AG10803 (cell line): ENCODE measurements around the gene ATP9B.
"Not testable (repeated sequence)": the region's sequence is repeated elsewhere in the genome, so short reads cannot be mapped to it uniquely, and the experiment has no call there.

Experiments
- DNase-seq: peaks from one replicate; pipeline ENCODE4 v3.0.0; 2010; ENCODE audit warnings: low read depth
- H3K4me3 ChIP-seq: 2 replicates; pipeline ENCODE4 v1.5.1; 2011; ENCODE audit warnings: mild to moderate bottlenecking, low read length, control low read depth
- CTCF ChIP-seq: conservative IDR thresholded peaks from 2 replicates; pipeline ENCODE4 v1.5.1; 2011; ENCODE audit warnings: mild to moderate bottlenecking, low read length, control low read depth, inconsistent platforms

ATP9B gene

GRCh38 chr18:79070486-79070885 lies 1.3 kb downstream of the ATP9B start:
- no peak for TF ChIP-seq CTCF
- peak overlapping the region; percentile 77 for H3K4me3 ChIP-seq
- no peak for DNase-seq

GRCh38 chr18:79071037-79071436 lies 1.8 kb downstream of the ATP9B start:
- no peak for TF ChIP-seq CTCF
- DNase-seq, result no peak
- no peak overlapping the region for H3K4me3 ChIP-seq

GRCh38 chr18:79071503-79072210 lies 2.5 kb downstream of the ATP9B start:
- no peak for TF ChIP-seq CTCF
- no peak for DNase-seq
- H3K4me3 ChIP-seq, result no peak overlapping the region

GRCh38 chr18:79072655-79073054 lies 3.5 kb downstream of the ATP9B start:
- DNase-seq, H3K4me3 ChIP-seq: not testable (repeated sequence)

GRCh38 chr18:79077181-79077580 lies 8.0 kb downstream of the ATP9B start:
- H3K4me3 ChIP-seq, result no peak overlapping the region
- no peak for TF ChIP-seq CTCF
- no peak for DNase-seq

GRCh38 chr18:79078791-79079190 lies 9.6 kb downstream of the ATP9B start:
- DNase-seq, H3K4me3 ChIP-seq: not testable (repeated sequence)

- no peak for DNase-seq
- H3K4me3 ChIP-seq, result no peak overlapping the region
- no peak for TF ChIP-seq CTCF
Measured at GRCh38 chr18:79092874-79093273, 23.7 kb downstream of the ATP9B start.

GRCh38 chr18:79093986-79094385 lies 24.8 kb downstream of the ATP9B start:
- DNase-seq, result no peak
- H3K4me3 ChIP-seq, result no peak overlapping the region
- no peak for TF ChIP-seq CTCF
